GM12873 (cell line): ENCODE measurements around the gene RAB44.
A peak's percentile ranks its signal among the peaks of the same experiment; 100 is the strongest.

ENCODE experiments used
- TF ChIP-seq, protein P1 (sequence below): IDR thresholded peaks from 2 replicates; pipeline ENCODE4 v1.5.1; 2012; ENCODE audit warnings: low read depth, mild to moderate bottlenecking, moderate library complexity, low read length, control low read depth; ENCODE audit not compliant: insufficient read depth; ENCODE audit errors: missing control alignments

RAB44 gene

DNA sequence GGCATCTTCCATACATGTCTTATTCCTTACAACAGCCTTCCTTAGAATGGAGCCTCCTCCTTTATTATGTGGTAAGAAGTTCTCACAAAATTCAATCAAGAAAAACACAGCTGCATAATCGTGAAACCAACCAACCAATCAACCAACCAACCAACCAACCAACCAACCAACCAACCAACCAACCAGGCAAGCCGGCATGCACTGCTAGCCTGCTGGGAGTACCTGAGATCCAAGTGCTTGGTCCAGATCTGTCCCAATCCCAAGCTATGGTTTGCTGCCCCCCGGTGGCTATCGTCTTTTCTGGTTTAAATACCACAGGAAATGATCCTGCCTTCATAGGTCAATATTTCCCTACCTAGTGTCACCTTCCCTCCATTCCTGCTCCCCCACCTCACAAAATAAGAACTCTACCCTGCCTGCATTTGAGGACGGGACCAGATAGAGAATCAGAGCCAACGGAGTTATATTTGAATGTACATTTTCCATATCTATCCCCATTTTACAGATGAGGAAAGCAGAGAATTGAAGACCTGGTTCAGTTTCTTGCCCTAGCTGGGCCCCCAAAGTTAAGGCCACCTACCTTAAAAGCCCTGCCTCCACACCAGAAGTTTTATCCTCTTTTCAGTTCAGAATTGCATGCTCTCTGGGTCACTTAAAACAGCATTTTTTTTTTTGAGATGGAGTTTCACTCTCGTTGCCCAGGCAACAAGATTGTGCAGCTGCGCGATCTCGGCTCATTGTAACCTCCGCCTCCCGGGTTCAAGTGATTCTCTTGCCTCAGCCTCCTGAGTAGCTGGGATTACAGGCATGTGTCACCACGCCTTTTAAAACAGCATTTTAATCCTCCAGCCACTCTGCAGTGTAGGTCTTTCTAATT lies 27.1 kb downstream of the RAB44 start:
- TF ChIP-seq, protein P1, sequence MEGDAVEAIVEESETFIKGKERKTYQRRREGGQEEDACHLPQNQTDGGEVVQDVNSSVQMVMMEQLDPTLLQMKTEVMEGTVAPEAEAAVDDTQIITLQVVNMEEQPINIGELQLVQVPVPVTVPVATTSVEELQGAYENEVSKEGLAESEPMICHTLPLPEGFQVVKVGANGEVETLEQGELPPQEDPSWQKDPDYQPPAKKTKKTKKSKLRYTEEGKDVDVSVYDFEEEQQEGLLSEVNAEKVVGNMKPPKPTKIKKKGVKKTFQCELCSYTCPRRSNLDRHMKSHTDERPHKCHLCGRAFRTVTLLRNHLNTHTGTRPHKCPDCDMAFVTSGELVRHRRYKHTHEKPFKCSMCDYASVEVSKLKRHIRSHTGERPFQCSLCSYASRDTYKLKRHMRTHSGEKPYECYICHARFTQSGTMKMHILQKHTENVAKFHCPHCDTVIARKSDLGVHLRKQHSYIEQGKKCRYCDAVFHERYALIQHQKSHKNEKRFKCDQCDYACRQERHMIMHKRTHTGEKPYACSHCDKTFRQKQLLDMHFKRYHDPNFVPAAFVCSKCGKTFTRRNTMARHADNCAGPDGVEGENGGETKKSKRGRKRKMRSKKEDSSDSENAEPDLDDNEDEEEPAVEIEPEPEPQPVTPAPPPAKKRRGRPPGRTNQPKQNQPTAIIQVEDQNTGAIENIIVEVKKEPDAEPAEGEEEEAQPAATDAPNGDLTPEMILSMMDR, result peak; percentile 57

DNA sequence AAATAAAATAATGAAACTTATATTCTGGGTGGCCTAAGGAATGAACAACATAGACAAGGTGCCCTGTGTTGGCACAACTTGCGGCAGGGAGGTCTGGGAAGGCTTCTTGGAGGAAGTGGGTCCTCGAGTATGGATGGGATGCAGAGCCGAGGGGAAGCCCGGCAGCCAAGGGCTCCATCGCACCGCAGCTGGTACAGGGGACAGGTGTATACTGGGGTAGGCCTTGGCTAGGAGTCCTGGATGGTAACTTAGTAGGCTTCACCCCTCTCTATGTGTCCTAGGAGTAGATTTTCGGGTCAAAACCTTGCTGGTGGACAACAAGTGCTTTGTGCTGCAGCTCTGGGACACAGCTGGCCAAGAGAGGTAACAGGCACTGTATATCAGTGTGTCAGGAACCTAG lies 28.0 kb downstream of the RAB44 start:
- TF ChIP-seq, protein P1, result no peak

DNA sequence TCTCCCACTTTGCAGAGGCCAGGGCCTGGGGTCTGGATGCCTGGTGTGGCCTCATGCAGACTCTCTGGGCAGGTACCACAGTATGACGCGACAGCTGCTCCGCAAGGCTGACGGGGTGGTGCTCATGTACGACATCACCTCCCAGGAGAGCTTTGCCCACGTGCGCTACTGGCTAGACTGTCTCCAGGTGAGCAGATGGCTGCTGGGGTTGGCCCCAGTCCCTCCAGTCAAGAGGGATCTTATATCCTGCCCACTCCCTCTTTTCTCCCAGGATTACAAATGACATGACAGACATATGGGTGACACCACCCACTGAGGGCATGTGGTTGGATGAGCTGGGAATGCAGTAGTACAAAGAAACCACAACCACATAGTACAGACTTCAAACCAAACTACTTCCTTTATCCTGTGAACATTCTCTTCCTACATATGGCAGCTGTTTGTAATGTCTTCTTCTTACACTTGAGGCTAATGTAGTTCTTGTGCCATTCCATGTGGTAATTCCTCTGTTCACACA lies 29.9 kb downstream of the RAB44 start:
- TF ChIP-seq, protein P1, result no peak

DNA sequence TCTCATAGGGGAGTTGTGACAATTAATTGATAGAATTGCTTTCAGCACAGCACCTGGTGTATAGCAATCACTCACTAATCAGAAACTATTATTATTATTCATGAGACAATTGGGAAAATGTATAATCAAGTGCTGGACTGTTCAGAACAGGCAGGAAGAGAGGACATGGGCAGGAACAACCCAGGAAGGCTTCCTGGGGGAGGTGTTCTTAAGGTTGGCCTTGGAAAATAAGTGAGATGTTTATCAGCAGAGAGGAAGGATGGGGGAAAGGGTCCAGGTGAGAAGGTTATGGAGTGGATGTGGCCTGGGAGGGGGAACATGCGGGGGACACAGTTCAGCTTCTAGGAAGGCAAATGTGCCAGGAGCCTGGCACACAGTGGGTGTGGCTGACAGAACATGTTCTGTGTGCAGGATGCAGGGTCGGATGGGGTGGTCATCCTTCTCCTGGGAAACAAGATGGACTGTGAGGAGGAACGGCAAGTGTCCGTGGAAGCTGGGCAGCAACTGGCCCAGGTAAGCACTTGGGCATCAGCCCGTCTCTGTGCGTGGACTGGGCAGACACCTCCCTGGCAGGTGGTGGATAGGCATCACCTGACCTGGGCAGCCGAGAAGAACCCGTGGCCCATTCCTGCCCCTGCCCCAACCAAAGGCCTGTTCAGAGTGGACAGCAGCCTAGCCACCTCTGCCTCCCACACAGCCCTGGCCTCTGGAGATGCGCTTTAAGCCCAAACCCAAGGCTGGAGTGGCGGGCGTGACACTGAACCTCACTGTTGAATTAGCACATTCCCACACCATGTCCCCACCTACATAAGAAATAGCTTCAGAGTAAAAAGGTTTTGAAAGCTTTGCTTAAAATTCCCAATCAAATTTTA lies 30.9 kb downstream of the RAB44 start:
- TF ChIP-seq, protein P1, result no peak

DNA sequence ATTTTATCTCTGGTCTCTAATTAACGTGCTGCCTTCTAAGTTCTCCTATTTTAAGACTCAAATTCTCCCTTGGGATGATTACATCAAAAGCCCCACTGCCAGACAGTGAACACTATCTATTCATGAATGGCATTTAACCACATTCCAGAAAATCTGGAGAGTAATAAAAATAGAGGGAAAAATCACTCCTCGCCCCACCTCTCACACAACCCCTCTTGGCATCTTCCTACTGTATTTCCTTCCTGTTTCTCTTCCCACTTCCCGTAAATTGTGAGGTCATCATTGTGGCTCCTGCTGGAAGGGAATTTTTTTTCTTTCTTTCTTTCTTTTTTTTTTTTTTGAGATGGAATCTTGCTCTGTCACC lies 31.5 kb downstream of the RAB44 start:
- TF ChIP-seq, protein P1, result no peak

DNA sequence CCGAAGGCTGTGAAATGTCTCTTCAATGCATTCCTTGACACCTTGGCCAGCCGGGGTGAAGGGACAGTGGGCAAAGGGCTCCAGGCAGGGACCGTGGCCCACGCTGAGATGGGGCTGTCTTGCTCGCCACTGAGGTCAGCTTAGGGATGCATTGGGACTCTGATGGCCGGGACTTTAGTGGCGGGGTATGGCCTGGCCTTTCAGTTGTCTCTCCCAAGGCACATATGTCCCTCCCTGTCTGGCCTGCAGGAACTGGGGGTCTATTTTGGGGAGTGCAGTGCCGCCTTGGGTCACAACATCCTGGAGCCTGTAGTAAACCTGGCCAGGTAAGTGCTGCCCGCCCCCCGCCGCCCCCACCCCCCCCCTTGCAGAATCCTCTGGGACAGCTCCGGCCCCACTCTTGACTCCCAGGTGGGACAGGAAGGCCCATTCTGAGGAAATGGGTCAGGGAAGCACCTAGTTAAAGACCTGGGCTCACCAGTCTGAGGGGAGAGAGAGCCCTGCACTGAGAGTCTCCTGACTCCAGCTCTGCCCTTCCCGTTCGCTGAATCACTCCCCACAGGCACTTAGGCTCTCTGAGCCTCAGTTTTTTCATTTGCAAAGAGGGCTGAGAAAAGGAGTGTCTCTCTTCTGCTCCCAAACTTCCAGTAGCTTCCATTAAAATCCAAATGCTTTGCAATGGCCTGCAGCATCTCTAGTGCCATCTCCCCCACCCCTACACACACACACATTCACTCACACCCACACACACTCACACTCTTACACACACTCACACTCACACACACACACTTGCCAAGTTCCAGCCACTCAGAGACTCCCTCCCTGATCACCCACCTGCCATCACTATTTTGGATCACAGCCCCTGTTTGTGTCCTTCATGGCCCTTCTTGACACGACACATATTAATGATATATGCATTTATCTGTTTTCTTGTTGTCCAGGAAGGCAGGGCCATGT lies 33.1 kb downstream of the RAB44 start:
- TF ChIP-seq, protein P1, result no peak
